HCT116 (cell line): ENCODE measurements around the gene SDK2. TPM values are rescaled to one million over a fixed set of nuclear protein-coding genes. Genes with fewer than 3 reads are reported as not detected.
A peak's percentile ranks its signal among the peaks of the same experiment; 100 is the strongest.

ENCODE experiments used
- ATAC-seq: fragments of 200-7000 bp; cut with Tn5 transposase; 2 replicates; pipeline ENCODE4 v1.9.1; 2020; ENCODE audit warnings: mild to moderate bottlenecking, moderate library complexity
- BruUV-seq: library from RNA; stranded (reverse); fragments of 400-500 nt; replicated peaks from 2 replicates; lab custom pipeline; 2021; lab: Mats Ljungman, UMichigan
- CTCF ChIA-PET: fragments of 300-600 bp; sonication (Branson Sonifier 250); formaldehyde crosslinking; loops from one replicate; lab custom pipeline; 2021; ENCODE audit warnings: antibody characterized with exemption; lab: Charles Lee
- POLR2A ChIA-PET: fragments of 300-600, 350-600 bp; sonication (Branson Sonifier 250); formaldehyde crosslinking; loops from one replicate; lab custom pipeline; 2021; ENCODE audit warnings: antibody characterized with exemption; lab: Charles Lee
- RAD21 ChIA-PET, 2 experiments: fragments of 300-600 bp; sonication (Branson Sonifier 250); formaldehyde crosslinking; loops; one replicate each; lab custom pipeline; 2023; ENCODE audit warnings: low total read pairs in 2 of 2; ENCODE audit not compliant: uncharacterized antibody in 2 of 2, unreplicated experiment in 2 of 2, low non-redundant PET in 1 of 2; lab: Charles Lee
- DNase-seq: peaks from one replicate; pipeline ENCODE4 v3.0.0-alpha.2; 2010; ENCODE audit warnings: low read depth, low spot score
- H2AFZ ChIP-seq: fragments of 200-600 bp; shearing (Covaris generic), sonication (generic); 2 replicates; pipeline ENCODE4 v1.6.1; 2017; ENCODE audit warnings: low read depth, mixed run types, mixed read lengths, antibody characterized with exemption, low read length; ENCODE audit not compliant: poor library complexity, severe bottlenecking
- H3K27ac ChIP-seq: 2 replicates; pipeline ENCODE4 v1.5.1; 2012; ENCODE audit warnings: low read depth, low read length
- H3K27me3 ChIP-seq: fragments of 200-600 bp; sonication (generic); 2 replicates; pipeline ENCODE4 v1.6.1; 2016; ENCODE audit warnings: mixed run types, low read length, mixed read lengths; ENCODE audit not compliant: insufficient read depth
- H3K36me3 ChIP-seq, 2 experiments: fragments of 200-500 bp in 1 of 2; fragments of 200-600 bp in 1 of 2; sonication (Bioruptor generic) in 1 of 2; sonication (generic) in 1 of 2; 2 replicates each; pipeline versions ENCODE4 v1.5.1 to v1.6.1; 2014 to 2016; ENCODE audit warnings: low read length in 2 of 2, inconsistent platforms in 1 of 2, mixed read lengths in 1 of 2, mixed run types in 1 of 2; ENCODE audit not compliant: insufficient read depth in 2 of 2, control insufficient read depth in 1 of 2
- H3K4me1 ChIP-seq, 2 experiments: fragments of 200-600 bp in 1 of 2; sonication (generic) in 1 of 2; 2 replicates each; pipeline versions ENCODE4 v1.5.1 to v1.6.1; 2012 to 2017; ENCODE audit warnings: low read length in 2 of 2, inconsistent platforms in 1 of 2, mild to moderate bottlenecking in 1 of 2, mixed read lengths in 1 of 2, mixed run types in 1 of 2, moderate library complexity in 1 of 2; ENCODE audit not compliant: insufficient read depth in 2 of 2, control insufficient read depth in 1 of 2
- H3K4me2 ChIP-seq: fragments of 200-600 bp; sonication (generic); 2 replicates; pipeline ENCODE4 v1.6.1; 2017; ENCODE audit warnings: mixed run types, low read length, mixed read lengths
- H3K4me3 ChIP-seq, 2 experiments: fragments of 200-600 bp in 1 of 2; sonication (generic) in 1 of 2; replicated peaks in 1 of 2; 2 replicates each; pipeline ENCODE4 v1.5.1; 2011 to 2016; ENCODE audit warnings: low read length in 2 of 2, control low read depth in 1 of 2, low read depth in 1 of 2, mild to moderate bottlenecking in 1 of 2, mixed read lengths in 1 of 2, mixed run types in 1 of 2
- H3K79me2 ChIP-seq: fragments of 200-600 bp; sonication (generic); 2 replicates; pipeline ENCODE4 v1.6.1; 2017; ENCODE audit warnings: mild to moderate bottlenecking, mixed run types, low read length, moderate library complexity, mixed read lengths; ENCODE audit not compliant: insufficient read depth
- H3K9ac ChIP-seq: fragments of 200-600 bp; sonication (generic); 2 replicates; pipeline ENCODE4 v1.6.1; 2016; ENCODE audit warnings: low read length, mixed read lengths
- H3K9me2 ChIP-seq: fragments of 200-600 bp; sonication (generic), shearing (Covaris generic); 2 replicates; pipeline ENCODE4 v1.6.1; 2017; ENCODE audit warnings: mixed run types, mild to moderate bottlenecking, moderate library complexity; ENCODE audit not compliant: insufficient read depth
- H3K9me3 ChIP-seq, 2 experiments: fragments of 200-500 bp in 1 of 2; fragments of 200-600 bp in 1 of 2; sonication (Bioruptor generic) in 1 of 2; sonication (generic) in 1 of 2; 2 replicates each; pipeline ENCODE4 v1.6.1; 2014 to 2017; ENCODE audit warnings: low read length in 2 of 2, mixed read lengths in 2 of 2, inconsistent platforms in 1 of 2, low read depth in 1 of 2, mild to moderate bottlenecking in 1 of 2, mixed run types in 1 of 2, moderate library complexity in 1 of 2; ENCODE audit not compliant: control insufficient read depth in 1 of 2, insufficient read depth in 1 of 2
- H4K20me1 ChIP-seq: fragments of 200-600 bp; sonication (generic), shearing (Covaris generic); 2 replicates; pipeline ENCODE4 v1.6.1; 2017; ENCODE audit warnings: mixed run types, mild to moderate bottlenecking, moderate library complexity; ENCODE audit not compliant: insufficient read depth
- EGR1 ChIP-seq: IDR thresholded peaks from 2 replicates; pipeline ENCODE4 v1.6.1; 2012; ENCODE audit warnings: low read depth
- ELF1 ChIP-seq: IDR thresholded peaks from 2 replicates; pipeline ENCODE4 v1.6.1; 2012; ENCODE audit warnings: low read depth, borderline replicate concordance
- EZH2phosphoT487 ChIP-seq: fragments of 200-600 bp; IDR thresholded peaks from 2 replicates; pipeline ENCODE4 v1.6.1; 2018; ENCODE audit warnings: antibody characterized with exemption, borderline replicate concordance
- JUND ChIP-seq: IDR thresholded peaks from 2 replicates; pipeline ENCODE4 v1.6.1; 2012
- SIN3A ChIP-seq: IDR thresholded peaks from 2 replicates; pipeline ENCODE4 v1.6.1; 2012; ENCODE audit warnings: low read depth
- TCF7L2 ChIP-seq: IDR thresholded peaks from 2 replicates; pipeline ENCODE4 v1.7.0; 2011; ENCODE audit warnings: borderline replicate concordance, inconsistent platforms; ENCODE audit not compliant: insufficient read depth, insufficient read length; ENCODE audit errors: extremely low read depth
- YY1 ChIP-seq: IDR thresholded peaks from 2 replicates; pipeline ENCODE4 v1.6.1; 2011; ENCODE audit warnings: low read length, low read depth, moderate library complexity, mild to moderate bottlenecking; ENCODE audit not compliant: insufficient replicate concordance; ENCODE audit errors: extremely low read depth
- ZFX ChIP-seq: fragments of 450-650 bp; IDR thresholded peaks from 2 replicates; pipeline ENCODE4 v1.6.1; 2017
- intact Hi-C: fragments of 100-400 bp; cut with micrococcal nuclease; formaldehyde crosslinking; loops from 2 replicates; pipeline ENCODE4 v1.10.0; 2022
- total RNA-seq: library from RNA; stranded (reverse); gene quantifications from one replicate; pipeline ENCODE4 v1.2.1, GENCODE V29; 2021; ENCODE audit not compliant: unreplicated experiment
- TF ChIP-seq, protein P1 (sequence below), 3 experiments: fragments of 200-600 bp in 1 of 3; sonication (generic) in 1 of 3; IDR thresholded peaks in 2 of 3; conservative IDR thresholded peaks in 1 of 3; 2 replicates each; pipeline ENCODE4 v1.5.1; 2012 to 2017; ENCODE audit warnings: low read depth in 2 of 3, low read length in 2 of 3, antibody characterized with exemption in 1 of 3, borderline replicate concordance in 1 of 3, control low read depth in 1 of 3, mild to moderate bottlenecking in 1 of 3, mixed read lengths in 1 of 3, mixed run types in 1 of 3, moderate library complexity in 1 of 3; ENCODE audit not compliant: insufficient read depth in 1 of 3
- TF ChIP-seq, protein P2 (sequence below): IDR thresholded peaks from 2 replicates; pipeline ENCODE4 v1.6.1; 2011; ENCODE audit warnings: mild to moderate bottlenecking, low read length, moderate library complexity; ENCODE audit not compliant: insufficient replicate concordance; ENCODE audit errors: extremely low read depth
- TF ChIP-seq, protein P3 (sequence below): IDR thresholded peaks from 2 replicates; pipeline ENCODE4 v1.6.1; 2012

Gene SDK2
- total RNA-seq, 1 experiment from 2014 or later, result 0.10 TPM

DNA sequence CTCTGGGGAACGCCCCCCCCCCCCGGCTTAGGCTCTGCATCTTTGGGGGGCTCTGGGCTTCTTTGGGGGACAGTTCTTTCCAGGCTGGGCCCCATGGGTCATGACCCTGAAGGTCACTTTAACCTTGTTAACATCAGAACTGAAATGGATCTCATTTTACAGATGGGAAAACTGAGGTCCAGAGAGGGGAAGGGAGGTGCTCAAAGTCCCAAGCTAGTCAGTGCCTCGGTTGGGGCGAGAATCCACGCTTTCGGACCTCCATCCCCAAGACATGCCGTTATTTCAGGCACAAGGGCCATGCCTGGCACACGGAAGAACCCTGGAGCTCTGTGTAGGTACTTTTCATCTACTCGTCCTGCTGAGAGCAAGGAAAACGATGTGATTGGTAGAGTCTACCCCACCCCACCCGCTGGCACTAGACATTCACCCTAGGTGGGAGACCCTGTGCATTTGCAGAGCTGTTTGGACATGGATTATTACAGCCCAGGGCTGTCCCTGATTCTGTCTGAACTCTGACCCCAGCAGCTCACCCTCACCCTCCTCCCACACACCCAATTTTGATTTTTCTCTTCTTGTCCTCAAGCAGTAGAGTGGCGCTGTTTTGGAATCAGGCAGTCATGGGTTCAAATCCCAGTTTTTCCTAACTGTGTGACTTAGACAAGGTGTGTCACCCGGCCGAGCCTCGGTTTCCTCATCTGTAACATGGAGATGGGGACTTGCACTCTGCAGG is 177.4 kb downstream of the SDK2 start:
- H3K9me3 ChIP-seq, result no peaks in the 10 kb centered on the region
- H3K36me3 ChIP-seq, result no peaks in the 10 kb centered on the region
- H3K79me2 ChIP-seq, result no peaks in the 10 kb centered on the region
- intact Hi-C loops, result no loop called here
- ChIA-PET RAD21 (no interaction called here), POLR2A (no interaction called here), CTCF (interaction anchor here (1.5 kb wide), 1 partner anchor 12 kb away, joined by 4 read pairs; no protein-coding TSS in a partner anchor)
- ATAC-seq (0 out of 2 replicates have a peak, but pooled peaks have one; percentile 19), DNase-seq (no peak)
- no peaks in the 10 kb centered on the region for H4K20me1 ChIP-seq
- no peaks in the 10 kb centered on the region for H3K9me2 ChIP-seq
- no peak overlapping the region for H3K4me3 ChIP-seq
- no peak overlapping the region for H3K27ac ChIP-seq
- H3K27me3 ChIP-seq, result no peaks in the 10 kb centered on the region
- BruUV-seq, result no TSS peak
- H2AFZ ChIP-seq, result no peak overlapping the region
- TF ChIP-seq, protein P1, sequence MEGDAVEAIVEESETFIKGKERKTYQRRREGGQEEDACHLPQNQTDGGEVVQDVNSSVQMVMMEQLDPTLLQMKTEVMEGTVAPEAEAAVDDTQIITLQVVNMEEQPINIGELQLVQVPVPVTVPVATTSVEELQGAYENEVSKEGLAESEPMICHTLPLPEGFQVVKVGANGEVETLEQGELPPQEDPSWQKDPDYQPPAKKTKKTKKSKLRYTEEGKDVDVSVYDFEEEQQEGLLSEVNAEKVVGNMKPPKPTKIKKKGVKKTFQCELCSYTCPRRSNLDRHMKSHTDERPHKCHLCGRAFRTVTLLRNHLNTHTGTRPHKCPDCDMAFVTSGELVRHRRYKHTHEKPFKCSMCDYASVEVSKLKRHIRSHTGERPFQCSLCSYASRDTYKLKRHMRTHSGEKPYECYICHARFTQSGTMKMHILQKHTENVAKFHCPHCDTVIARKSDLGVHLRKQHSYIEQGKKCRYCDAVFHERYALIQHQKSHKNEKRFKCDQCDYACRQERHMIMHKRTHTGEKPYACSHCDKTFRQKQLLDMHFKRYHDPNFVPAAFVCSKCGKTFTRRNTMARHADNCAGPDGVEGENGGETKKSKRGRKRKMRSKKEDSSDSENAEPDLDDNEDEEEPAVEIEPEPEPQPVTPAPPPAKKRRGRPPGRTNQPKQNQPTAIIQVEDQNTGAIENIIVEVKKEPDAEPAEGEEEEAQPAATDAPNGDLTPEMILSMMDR (IDR thresholded peaks at IDR 0.05 in 2 of 3, conservative IDR thresholded peaks at IDR 0.05 in 1 of 3; ENCODE audit: borderline replicate concordance in 1 of 3, insufficient read depth in 1 of 3, low read depth in 2 of 3, low read length in 2 of 3), result 0 out of 6 replicates have a peak, but pooled peaks of 1 of the 3 experiments have one; percentile 14
- TF ChIP-seq YY1 (no peak), TCF7L2 (no peak)
- no peaks in the 10 kb centered on the region for H3K4me1 ChIP-seq
- H3K9ac ChIP-seq, result no peak overlapping the region
- no peak overlapping the region for H3K4me2 ChIP-seq

GRCh38 chr17:73465953-73466230 is 178.4 kb downstream of the SDK2 start:
- ATAC-seq (no peak), DNase-seq (no peak)
- ChIA-PET CTCF (no interaction called here), POLR2A (no interaction called here), RAD21 (no interaction called here)
- no TSS peak for BruUV-seq
- Histone ChIP-seq H4K20me1 (no peaks in the 10 kb centered on the region), H3K4me1 (no peaks in the 10 kb centered on the region), H3K27me3 (no peaks in the 10 kb centered on the region), H3K79me2 (no peaks in the 10 kb centered on the region), H3K4me3 (no peak overlapping the region), H3K9me2 (no peaks in the 10 kb centered on the region), H2AFZ (no peak overlapping the region), H3K36me3 (no peaks in the 10 kb centered on the region), H3K27ac (no peak overlapping the region), H3K9ac (no peak overlapping the region), H3K9me3 (no peaks in the 10 kb centered on the region), H3K4me2 (no peak overlapping the region)
- intact Hi-C loops, result no loop called here
- no peak for TF ChIP-seq TCF7L2
- TF ChIP-seq, protein P1 (IDR thresholded peaks at IDR 0.05 in 2 of 3, conservative IDR thresholded peaks at IDR 0.05 in 1 of 3; ENCODE audit: borderline replicate concordance in 1 of 3, insufficient read depth in 1 of 3, low read depth in 2 of 3, low read length in 2 of 3), result no peak
- TF ChIP-seq EZH2phosphoT487, result no peak
- TF ChIP-seq EGR1, result no peak
- no peak for TF ChIP-seq JUND
- TF ChIP-seq SIN3A, result no peak
- TF ChIP-seq ZFX, result no peak
- TF ChIP-seq, protein P2, sequence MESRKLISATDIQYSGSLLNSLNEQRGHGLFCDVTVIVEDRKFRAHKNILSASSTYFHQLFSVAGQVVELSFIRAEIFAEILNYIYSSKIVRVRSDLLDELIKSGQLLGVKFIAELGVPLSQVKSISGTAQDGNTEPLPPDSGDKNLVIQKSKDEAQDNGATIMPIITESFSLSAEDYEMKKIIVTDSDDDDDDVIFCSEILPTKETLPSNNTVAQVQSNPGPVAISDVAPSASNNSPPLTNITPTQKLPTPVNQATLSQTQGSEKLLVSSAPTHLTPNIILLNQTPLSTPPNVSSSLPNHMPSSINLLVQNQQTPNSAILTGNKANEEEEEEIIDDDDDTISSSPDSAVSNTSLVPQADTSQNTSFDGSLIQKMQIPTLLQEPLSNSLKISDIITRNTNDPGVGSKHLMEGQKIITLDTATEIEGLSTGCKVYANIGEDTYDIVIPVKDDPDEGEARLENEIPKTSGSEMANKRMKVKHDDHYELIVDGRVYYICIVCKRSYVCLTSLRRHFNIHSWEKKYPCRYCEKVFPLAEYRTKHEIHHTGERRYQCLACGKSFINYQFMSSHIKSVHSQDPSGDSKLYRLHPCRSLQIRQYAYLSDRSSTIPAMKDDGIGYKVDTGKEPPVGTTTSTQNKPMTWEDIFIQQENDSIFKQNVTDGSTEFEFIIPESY, result no peak
- TF ChIP-seq ELF1, result no peak
- TF ChIP-seq, protein P3, sequence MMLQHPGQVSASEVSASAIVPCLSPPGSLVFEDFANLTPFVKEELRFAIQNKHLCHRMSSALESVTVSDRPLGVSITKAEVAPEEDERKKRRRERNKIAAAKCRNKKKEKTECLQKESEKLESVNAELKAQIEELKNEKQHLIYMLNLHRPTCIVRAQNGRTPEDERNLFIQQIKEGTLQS, result no peak
